Vagina (tissue), 2 donors: ENCODE results near the gene GPC5. TPM values are rescaled to one million over a fixed set of nuclear protein-coding genes. Genes with fewer than 3 reads are reported as not detected.

ENCODE experiments used
- DNase-seq, 2 donors: peaks; one replicate each; pipeline ENCODE4 v3.0.0-alpha.2; 2017; ENCODE audit errors: extremely low spot score in 2 of 2
- H3K27ac ChIP-seq: fragments of 200-600 bp; sonication (generic); one replicate; pipeline ENCODE4 v1.5.1; 2019
- H3K27me3 ChIP-seq: fragments of 200-600 bp; sonication (generic); one replicate; pipeline ENCODE4 v1.5.1; 2019
- H3K36me3 ChIP-seq, 2 donors: fragments of 200-600 bp; sonication (generic); one replicate each; pipeline ENCODE4 v1.5.1; 2017 to 2019
- H3K4me1 ChIP-seq: fragments of 200-600 bp; sonication (generic); one replicate; pipeline ENCODE4 v1.5.1; 2019
- H3K4me3 ChIP-seq, 2 donors: fragments of 200-600 bp; sonication (generic); 1 replicate in 1 of 2; 2 replicates in 1 of 2; pipeline ENCODE4 v1.5.1; 2016 to 2019
- H3K9me3 ChIP-seq: fragments of 200-600 bp; sonication (generic); one replicate; pipeline ENCODE4 v1.5.1; 2019
- POLR2A ChIP-seq, 2 donors: fragments of 450-650 bp; IDR thresholded peaks; one replicate each; pipeline ENCODE4 v1.6.1; 2017; ENCODE audit warnings: antibody characterized with exemption in 2 of 2, mild to moderate bottlenecking in 2 of 2, moderate library complexity in 2 of 2
- POLR2AphosphoS5 ChIP-seq, 2 donors: sonication (generic); formaldehyde crosslinking; IDR thresholded peaks; one replicate each; pipeline ENCODE4 v1.9.0; 2017; ENCODE audit warnings: antibody characterized with exemption in 2 of 2, mild to moderate bottlenecking in 2 of 2, low read depth in 1 of 2; ENCODE audit not compliant: insufficient read depth in 1 of 2
- intact Hi-C: fragments of 100-400 bp; cut with DNase I; formaldehyde crosslinking; loops from one replicate; pipeline ENCODE4 v1.15.1; 2023
- total RNA-seq: library from RNA; depleted of rRNA; stranded (reverse); fragments of >200 nt; gene quantifications from one replicate; pipeline ENCODE4 v1.2.3, GENCODE V29; 2016
- TF ChIP-seq, protein P1 (sequence below), 3 experiments: fragments of 450-650 bp in 2 of 3; fragments of 200-600 bp in 1 of 3; sonication (generic) in 1 of 3; IDR thresholded peaks; one replicate each; pipeline ENCODE4 v1.5.1; 2017 to 2019; ENCODE audit warnings: antibody characterized with exemption in 3 of 3, mild to moderate bottlenecking in 2 of 3, moderate library complexity in 2 of 3

GPC5 gene
- total RNA-seq, 1 donor from 2014 or later: 1.7 TPM

DNA sequence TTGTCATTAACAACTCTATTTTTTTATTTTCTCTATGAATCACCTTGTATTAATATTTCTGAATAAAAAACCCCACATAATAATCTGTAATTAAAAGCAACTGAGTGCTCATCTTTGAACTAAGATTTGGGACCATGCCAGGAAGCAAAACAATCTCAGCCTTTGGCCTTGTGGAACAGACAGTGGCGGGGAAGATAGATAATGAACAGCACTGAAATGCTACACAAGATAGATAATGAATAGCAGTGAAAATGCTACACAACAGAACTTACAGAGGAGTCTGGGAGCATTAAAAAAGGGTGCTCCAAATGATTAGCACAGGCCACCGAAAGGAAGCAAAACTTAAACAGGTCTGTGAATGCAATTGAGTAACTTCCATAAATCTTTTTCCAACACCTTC lies 134.9 kb downstream of the GPC5 start:
- H3K4me1 ChIP-seq: no peaks in the 10 kb centered on the region
- no peaks in the 10 kb centered on the region for H3K27me3 ChIP-seq
- no peak for TF ChIP-seq POLR2AphosphoS5 (IDR thresholded peaks at IDR 0.05; ENCODE audit: insufficient read depth in 1 of 2, low read depth in 1 of 2)
- no peak for TF ChIP-seq POLR2A (IDR thresholded peaks at IDR 0.05)
- TF ChIP-seq, protein P1, sequence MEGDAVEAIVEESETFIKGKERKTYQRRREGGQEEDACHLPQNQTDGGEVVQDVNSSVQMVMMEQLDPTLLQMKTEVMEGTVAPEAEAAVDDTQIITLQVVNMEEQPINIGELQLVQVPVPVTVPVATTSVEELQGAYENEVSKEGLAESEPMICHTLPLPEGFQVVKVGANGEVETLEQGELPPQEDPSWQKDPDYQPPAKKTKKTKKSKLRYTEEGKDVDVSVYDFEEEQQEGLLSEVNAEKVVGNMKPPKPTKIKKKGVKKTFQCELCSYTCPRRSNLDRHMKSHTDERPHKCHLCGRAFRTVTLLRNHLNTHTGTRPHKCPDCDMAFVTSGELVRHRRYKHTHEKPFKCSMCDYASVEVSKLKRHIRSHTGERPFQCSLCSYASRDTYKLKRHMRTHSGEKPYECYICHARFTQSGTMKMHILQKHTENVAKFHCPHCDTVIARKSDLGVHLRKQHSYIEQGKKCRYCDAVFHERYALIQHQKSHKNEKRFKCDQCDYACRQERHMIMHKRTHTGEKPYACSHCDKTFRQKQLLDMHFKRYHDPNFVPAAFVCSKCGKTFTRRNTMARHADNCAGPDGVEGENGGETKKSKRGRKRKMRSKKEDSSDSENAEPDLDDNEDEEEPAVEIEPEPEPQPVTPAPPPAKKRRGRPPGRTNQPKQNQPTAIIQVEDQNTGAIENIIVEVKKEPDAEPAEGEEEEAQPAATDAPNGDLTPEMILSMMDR (IDR thresholded peaks at IDR 0.05): no peak
- intact Hi-C loops: no loop called here
- H3K36me3 ChIP-seq: no peaks in the 10 kb centered on the region
- H3K9me3 ChIP-seq: no peaks in the 10 kb centered on the region
- no peak overlapping the region for H3K4me3 ChIP-seq
- no peak for DNase-seq
- H3K27ac ChIP-seq: no peak overlapping the region

DNA sequence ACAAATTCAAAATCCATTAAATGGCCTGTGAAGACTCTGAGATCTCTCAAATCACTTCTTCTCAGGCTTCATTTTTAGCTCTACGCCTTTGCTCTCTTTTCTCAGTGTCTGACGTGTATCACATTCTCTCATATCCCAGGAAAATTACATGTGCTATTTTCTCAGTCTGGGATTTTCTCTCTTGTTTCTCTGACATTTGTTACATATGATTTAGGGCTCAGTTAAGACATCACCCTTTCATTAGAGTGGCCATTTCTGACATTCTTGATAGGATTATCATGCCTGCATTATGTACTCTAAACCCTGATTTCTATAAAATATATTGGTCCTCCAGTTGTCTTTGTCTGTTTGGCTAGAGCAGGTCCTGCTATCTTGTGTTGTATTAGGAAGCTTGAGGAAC lies 136.6 kb downstream of the GPC5 start:
- H3K9me3 ChIP-seq: no peaks in the 10 kb centered on the region
- no peak overlapping the region for H3K4me3 ChIP-seq
- no peaks in the 10 kb centered on the region for H3K36me3 ChIP-seq
- H3K4me1 ChIP-seq: no peaks in the 10 kb centered on the region
- no peaks in the 10 kb centered on the region for H3K27me3 ChIP-seq
- TF ChIP-seq POLR2A (IDR thresholded peaks at IDR 0.05) (no peak), POLR2AphosphoS5 (IDR thresholded peaks at IDR 0.05; ENCODE audit: insufficient read depth in 1 of 2, low read depth in 1 of 2) (no peak)
- TF ChIP-seq, protein P1 (IDR thresholded peaks at IDR 0.05): no peak
- no peak for DNase-seq
- no peak overlapping the region for H3K27ac ChIP-seq
- intact Hi-C loops: no loop called here

DNA sequence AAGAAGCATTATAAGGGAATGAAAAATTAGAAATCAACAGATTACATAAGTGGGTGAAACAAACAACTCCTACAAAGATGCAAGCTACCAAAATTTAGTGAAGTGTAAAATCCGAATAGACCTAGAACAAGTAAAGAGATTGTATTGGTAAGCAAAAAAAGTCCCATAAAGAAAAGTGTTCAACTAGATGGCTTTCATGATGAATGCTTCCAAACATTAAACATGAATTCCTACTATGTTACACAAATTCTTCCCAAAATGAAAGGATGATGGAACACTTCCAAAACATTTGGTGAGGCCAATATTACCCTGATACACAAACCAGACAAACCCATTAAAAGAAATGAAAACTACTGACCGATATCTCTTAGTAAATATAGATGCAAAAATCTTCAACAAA lies 139.0 kb downstream of the GPC5 start:
- Histone ChIP-seq H3K27ac (no peak overlapping the region), H3K4me3 (no peak overlapping the region), H3K4me1 (no peaks in the 10 kb centered on the region), H3K36me3 (no peaks in the 10 kb centered on the region), H3K27me3 (no peaks in the 10 kb centered on the region), H3K9me3 (no peaks in the 10 kb centered on the region)
- TF ChIP-seq POLR2AphosphoS5 (IDR thresholded peaks at IDR 0.05; ENCODE audit: insufficient read depth in 1 of 2, low read depth in 1 of 2) (no peak), POLR2A (IDR thresholded peaks at IDR 0.05) (no peak)
- TF ChIP-seq, protein P1 (IDR thresholded peaks at IDR 0.05): no peak
- intact Hi-C loops: no loop called here
- no peak for DNase-seq

DNA sequence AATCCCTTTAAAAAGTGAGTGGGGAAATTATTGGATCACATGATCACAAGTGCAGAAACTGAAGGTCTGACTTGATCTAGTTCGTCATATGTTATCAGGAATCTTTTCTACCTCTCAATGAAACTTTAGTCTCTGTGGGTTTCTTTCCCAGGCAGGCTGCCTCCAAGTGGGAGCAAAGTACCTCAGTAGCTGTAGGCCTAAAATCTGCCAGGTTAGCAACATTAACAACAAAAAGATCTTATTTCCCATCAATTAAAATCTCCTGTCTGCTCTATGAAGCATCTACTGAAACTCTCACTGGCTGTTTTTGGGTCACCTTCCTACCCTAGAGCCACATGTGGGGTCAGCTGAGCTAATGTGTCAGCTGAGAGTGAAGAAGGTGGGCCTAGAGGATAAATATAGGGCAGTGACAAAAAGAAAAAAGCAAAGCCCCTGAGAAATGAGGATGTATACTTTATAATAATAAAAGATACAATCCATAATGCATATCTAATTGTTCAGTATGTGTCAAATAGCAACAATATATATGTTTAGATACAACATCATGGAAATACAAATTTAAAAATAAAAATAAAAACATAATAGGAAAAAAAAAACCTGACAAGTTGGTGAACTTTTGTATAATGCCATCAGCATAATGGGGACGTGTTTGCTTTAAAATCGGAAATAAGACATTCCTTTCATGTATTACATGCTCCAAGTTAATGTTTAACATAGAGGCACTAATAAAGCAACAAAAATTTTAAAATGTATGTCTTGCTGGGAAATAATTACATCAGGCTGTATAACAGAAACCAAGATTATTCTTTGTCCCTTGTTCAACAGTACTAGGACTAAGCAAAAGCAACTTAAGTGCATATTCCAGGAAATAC lies 141.1 kb downstream of the GPC5 start:
- no peaks in the 10 kb centered on the region for H3K27me3 ChIP-seq

More for the DNA sequence above, 141.1 kb downstream of the GPC5 start:
- Histone ChIP-seq H3K36me3 (no peaks in the 10 kb centered on the region), H3K9me3 (no peaks in the 10 kb centered on the region), H3K4me1 (no peaks in the 10 kb centered on the region), H3K4me3 (no peak overlapping the region), H3K27ac (no peak overlapping the region)
- TF ChIP-seq, protein P1 (IDR thresholded peaks at IDR 0.05): no peak
- TF ChIP-seq POLR2A (IDR thresholded peaks at IDR 0.05): no peak
- TF ChIP-seq POLR2AphosphoS5 (IDR thresholded peaks at IDR 0.05; ENCODE audit: insufficient read depth in 1 of 2, low read depth in 1 of 2): no peak
- DNase-seq: no peak
- intact Hi-C loops: no loop called here
